K562 (cell line): ENCODE results near the gene METTL25B. TPM values are rescaled to one million over a fixed set of nuclear protein-coding genes. Genes with fewer than 3 reads are reported as not detected.

Experiments used
- BCL6 ChIP-seq: fragments of 250-450 bp; sonication (Bioruptor Pico); IDR thresholded peaks from 2 replicates; pipeline ENCODE4 v1.4.0; 2020
- GTF3C2 ChIP-seq: IDR thresholded peaks from 3 replicates; pipeline ENCODE4 v1.6.1; 2011; ENCODE audit warnings: borderline replicate concordance, mild to moderate bottlenecking, moderate library complexity; ENCODE audit not compliant: insufficient read length; ENCODE audit errors: extremely low read depth
- MXD1 ChIP-seq: fragments of 250-450 bp; sonication (Bioruptor Pico); IDR thresholded peaks from 2 replicates; pipeline ENCODE4 v1.8.0; 2021; ENCODE audit warnings: borderline replicate concordance, mild to moderate bottlenecking, moderate library complexity; ENCODE audit not compliant: poor library complexity, severe bottlenecking
- NCOA4 ChIP-seq: fragments of 450-650 bp; IDR thresholded peaks from 2 replicates; pipeline ENCODE4 v1.6.1; 2018; ENCODE audit warnings: mild to moderate bottlenecking; ENCODE audit not compliant: partially characterized antibody
- RBM25 ChIP-seq: fragments of 200-400 bp; formaldehyde crosslinking; IDR thresholded peaks from 2 replicates; pipeline ENCODE4 v1.6.1; 2018; ENCODE audit warnings: low read length, low read depth, moderate library complexity; ENCODE audit not compliant: severe bottlenecking
- SIN3A ChIP-seq, 2 experiments: fragments of 150-350 bp in 1 of 2; IDR thresholded peaks; 2 replicates each; pipeline ENCODE4 v1.6.1; 2011 to 2016; ENCODE audit warnings: borderline replicate concordance in 2 of 2, low read depth in 2 of 2, low read length in 2 of 2, mild to moderate bottlenecking in 2 of 2, moderate library complexity in 2 of 2; ENCODE audit not compliant: control insufficient read depth in 1 of 2
- SRSF1 ChIP-seq: fragments of 200-400 bp; formaldehyde crosslinking; IDR thresholded peaks from 2 replicates; pipeline ENCODE4 v1.6.1; 2017; ENCODE audit warnings: mild to moderate bottlenecking, low read depth, low read length, moderate library complexity
- TCFL5 ChIP-seq: fragments of 250-450 bp; sonication (Bioruptor Pico); conservative IDR thresholded peaks from 2 replicates; pipeline ENCODE4 v1.6.1; 2021; ENCODE audit warnings: mild to moderate bottlenecking, moderate library complexity, matching md5 sums
- VEZF1 ChIP-seq: fragments of 200-800 bp; sonication (Bioruptor generic); IDR thresholded peaks from 2 replicates; pipeline ENCODE4 v1.6.1; 2017; ENCODE audit warnings: missing genetic modification characterization, missing compliant biosample characterization
- ZFP36 ChIP-seq: fragments of 150-350 bp; IDR thresholded peaks from 2 replicates; pipeline ENCODE4 v1.6.1; 2018; ENCODE audit warnings: low read length, low read depth; ENCODE audit not compliant: partially characterized antibody
- ZNF121 ChIP-seq: sonication (generic); formaldehyde crosslinking; conservative IDR thresholded peaks from 2 replicates; pipeline ENCODE4 v1.8.0; 2022; ENCODE audit warnings: missing genetic modification reagents
- ZNF407 ChIP-seq: fragments of 450-650 bp; IDR thresholded peaks from 2 replicates; pipeline ENCODE4 v1.6.1; 2016; ENCODE audit warnings: low read depth
- ZNF717 ChIP-seq: fragments of 250-450 bp; sonication (Bioruptor Pico); IDR thresholded peaks from 2 replicates; pipeline ENCODE4 v1.5.0; 2021
- ZNF830 ChIP-seq: fragments of 250-450 bp; sonication (Bioruptor Pico); IDR thresholded peaks from 2 replicates; pipeline ENCODE4 v1.5.0; 2021; ENCODE audit warnings: mild to moderate bottlenecking
- polyA plus RNA-seq, 8 experiments: library from polyadenylated mRNA; depleted of rRNA in 4 of 8; stranded (reverse) in 5 of 8; unstranded in 3 of 8; fragments of >200 nt; fragmentation: Nextera tagmentation in 2 of 8; fragmentation: Illumina TruSeq in 1 of 8; extraction: Ambion mirVana in 2 of 8; extraction: Trizol in 1 of 8; gene quantifications; 2 replicates each; pipeline versions ENCODE4 v1.2.1 to v1.2.3, GENCODE V29; 2011 to 2014; ENCODE audit warnings: inconsistent platforms in 1 of 8, missing spikeins in 1 of 8
- total RNA-seq, 7 experiments: library from RNA; depleted of rRNA in 6 of 7; stranded (reverse); fragments of >200 nt in 6 of 7; fragmentation: Illumina TruSeq in 2 of 7; extraction: Trizol in 2 of 7; gene quantifications; 2 replicates each; pipeline versions ENCODE4 v1.2.1 to v1.2.3, GENCODE V29; 2011 to 2021; ENCODE audit warnings: low replicate concordance in 1 of 7

METTL25B gene
- total and polyA plus RNA-seq, 9 of the 15 experiments (the other 6 are each of a cell fraction or from before 2014, with no cell fraction given) = 7.7 to 48.3 (median 33.1) TPM

- TF ChIP-seq ZNF407 (no peak), BCL6 (CRISPR knock-in tag) (no peak), ZNF121 (CRISPR knock-in tag) (no peak), MXD1 (CRISPR knock-in tag) (no peak), ZNF830 (no peak), ZNF717 (CRISPR knock-in tag) (no peak), TCFL5 (no peak), NCOA4 (no peak), ZFP36 (no peak), RBM25 (no peak), GTF3C2 (no peak), SIN3A (IDR thresholded peaks at IDR 0.05; ENCODE audit: borderline replicate concordance in 2 of 2, control insufficient read depth in 1 of 2, low read depth in 2 of 2, low read length in 2 of 2) (peak in 1 of 2 experiments; percentile 72; a peak in 2 of 4 replicates), VEZF1 (CRISPR knock-in tag) (no peak), SRSF1 (no peak)
Observed at GRCh38 chr1:156727926-156728598, at the start of gene METTL25B (continued).
